ENCODE results near the gene GK2.
A peak's percentile ranks its signal among the peaks of the same experiment; 100 is the strongest.

Gene GK2

DNA sequence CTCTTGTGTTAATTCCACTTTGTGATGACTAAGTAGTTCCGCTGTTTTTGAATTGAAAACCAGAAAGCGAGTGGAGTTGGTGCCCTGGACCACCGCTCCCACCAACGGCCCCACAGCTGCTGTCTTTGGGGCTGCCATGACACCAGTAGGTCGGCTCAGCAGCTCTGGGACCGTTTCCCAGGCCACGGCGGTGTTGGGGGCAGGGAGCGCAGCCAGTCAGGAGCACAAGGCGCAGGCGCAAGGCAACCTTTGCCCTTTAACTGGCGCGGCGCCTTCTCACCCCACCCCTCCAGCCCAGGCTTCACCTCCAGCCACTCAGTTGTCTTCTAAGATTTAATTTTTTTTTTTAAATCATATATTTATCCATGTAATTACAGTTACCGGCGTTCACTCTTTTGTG, at the start of gene GK2:
Gene GK2 (minus strand): TSS at position 166 of the 400 bp plus-strand sequence. CDS start 28 bp downstream, at position 138.
- DNase-seq = no peak

GRCh38 chr4:79455216-79455615, 47.2 kb upstream of the GK2 start:
- no peak for DNase-seq

- DNase-seq = no peak
Measured at GRCh38 chr4:79454656-79455055, 46.6 kb upstream of the GK2 start.

GRCh38 chr4:79450053-79450452, 42.0 kb upstream of the GK2 start:
- no peak for DNase-seq

- DNase-seq = no peak
Measured at GRCh38 chr4:79446145-79446544, 38.1 kb upstream of the GK2 start.

- peak; percentile 82 to 93 for DNase-seq
Measured at GRCh38 chr4:79445371-79445781, 37.3 kb upstream of the GK2 start.

DNA sequence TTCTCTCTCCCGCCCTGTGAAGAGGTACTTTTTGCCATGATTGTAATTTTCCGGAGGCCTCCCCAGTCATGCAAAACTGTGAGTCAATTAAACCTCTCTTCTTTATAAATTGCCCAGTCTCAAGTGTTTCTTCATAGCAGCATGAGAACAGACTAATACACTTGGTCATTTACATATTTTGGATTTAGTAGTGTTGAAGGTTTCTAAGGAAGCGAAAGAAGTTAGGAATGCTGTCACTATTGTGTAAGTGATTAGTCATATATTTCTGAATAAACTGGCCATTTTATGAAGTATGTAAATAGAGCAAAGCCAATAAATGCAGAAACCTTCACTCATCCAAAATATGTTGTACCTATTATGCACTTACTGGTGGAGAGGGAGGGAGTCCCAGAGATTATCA, 34.4 kb upstream of the GK2 start:
- no peak for DNase-seq

DNA sequence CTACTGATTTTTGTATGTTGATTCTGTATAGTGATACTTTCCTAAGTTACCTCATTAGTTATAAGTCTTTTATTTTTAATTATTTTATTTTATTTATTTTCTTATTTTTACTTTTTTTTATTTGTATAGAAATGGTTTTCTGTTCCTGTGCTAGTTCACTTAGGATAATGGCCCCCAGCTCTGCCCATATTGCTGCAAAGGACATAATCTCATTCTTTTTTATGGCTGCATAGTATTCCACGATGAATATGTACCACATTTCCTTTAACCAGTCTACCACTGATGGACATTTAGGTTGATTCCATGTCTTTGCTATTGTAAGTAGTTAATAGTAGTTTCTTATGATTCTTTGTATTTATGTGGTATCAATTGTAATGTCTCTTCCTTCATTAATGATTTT, 31.5 kb upstream of the GK2 start:
- DNase-seq = no peak

GRCh38 chr4:79431839-79432238, 23.8 kb upstream of the GK2 start:
- DNase-seq = no peak

GRCh38 chr4:79429113-79429903, 21.3 kb upstream of the GK2 start:
- no peak for DNase-seq

DNA sequence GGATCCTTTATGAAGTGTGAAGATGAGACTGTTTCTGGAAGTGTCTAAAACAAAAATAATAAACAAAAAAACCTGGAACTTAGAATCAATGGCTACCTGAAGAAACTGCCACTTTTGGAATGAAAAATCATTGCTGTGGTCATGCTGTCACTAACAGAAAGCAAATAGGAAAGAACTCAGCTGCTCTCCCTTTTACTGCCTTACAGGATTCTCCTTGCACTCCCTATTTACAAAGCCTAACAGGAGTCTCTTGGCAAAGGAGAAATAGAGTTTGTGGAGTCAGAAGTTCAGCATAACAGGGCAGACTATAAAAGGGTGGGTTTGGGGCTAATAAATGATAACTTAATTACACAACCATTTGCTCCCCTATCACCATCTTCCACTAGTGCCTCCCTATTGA, 19.0 kb upstream of the GK2 start:
- DNase-seq = no peak

DNA sequence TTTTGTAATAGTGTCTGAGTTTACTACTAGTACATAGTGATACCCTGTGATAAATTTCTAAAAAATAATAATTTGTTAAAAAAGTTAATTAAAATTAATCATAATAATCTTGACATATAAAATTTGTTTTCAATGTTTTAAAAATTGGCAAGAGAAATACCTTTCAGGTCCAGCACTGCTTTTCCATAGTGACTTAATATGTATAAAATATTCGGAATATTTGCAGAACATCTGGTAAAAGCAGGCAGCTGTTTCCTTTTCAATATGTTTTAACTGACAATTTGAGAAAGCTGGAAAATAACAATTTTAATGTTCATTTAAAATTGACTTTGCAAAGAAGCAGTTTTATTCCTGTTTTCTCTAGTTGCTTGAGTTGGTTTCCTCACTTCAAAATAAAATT, 17.6 kb upstream of the GK2 start:
- no peak for DNase-seq

DNA sequence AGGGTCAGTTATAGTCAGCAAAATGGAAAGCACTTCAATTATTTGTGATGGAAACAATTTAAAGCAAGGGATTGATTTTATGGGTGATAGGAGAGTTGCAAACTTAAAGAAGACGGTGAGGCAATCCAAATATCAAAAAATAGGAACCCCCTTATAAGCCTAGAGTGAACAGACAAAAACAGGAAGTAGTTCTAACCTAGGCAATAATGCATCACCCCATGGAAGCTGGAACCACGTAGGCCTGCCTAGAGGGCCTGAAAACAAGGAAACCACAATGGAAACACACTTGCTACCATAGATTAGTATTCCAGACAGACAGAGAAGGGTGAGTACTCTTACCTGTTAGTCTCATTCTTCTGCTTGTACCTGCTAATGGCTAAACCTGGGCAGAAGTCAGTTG, 13.5 kb upstream of the GK2 start:
- no peak for DNase-seq

DNA sequence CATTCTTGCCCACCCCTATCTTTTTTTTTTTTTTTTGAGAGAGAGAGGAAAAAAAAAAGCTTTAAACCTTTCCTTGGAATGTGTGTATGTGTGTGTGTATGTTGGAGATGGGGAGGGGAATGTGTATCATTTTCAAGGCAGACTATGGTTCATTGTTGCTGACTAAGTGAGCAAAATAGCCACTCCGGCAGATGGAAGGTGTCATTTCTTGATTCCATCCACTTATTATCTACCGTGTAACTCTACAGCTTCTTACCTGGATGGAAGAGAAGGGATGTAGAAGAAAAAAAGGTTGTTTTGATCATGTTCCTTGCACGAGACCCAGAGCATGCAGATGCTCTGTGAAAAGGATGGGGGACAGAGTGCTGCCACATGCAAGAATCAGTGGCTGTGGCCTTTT, 5.9 kb upstream of the GK2 start:
- no peak for DNase-seq

DNA sequence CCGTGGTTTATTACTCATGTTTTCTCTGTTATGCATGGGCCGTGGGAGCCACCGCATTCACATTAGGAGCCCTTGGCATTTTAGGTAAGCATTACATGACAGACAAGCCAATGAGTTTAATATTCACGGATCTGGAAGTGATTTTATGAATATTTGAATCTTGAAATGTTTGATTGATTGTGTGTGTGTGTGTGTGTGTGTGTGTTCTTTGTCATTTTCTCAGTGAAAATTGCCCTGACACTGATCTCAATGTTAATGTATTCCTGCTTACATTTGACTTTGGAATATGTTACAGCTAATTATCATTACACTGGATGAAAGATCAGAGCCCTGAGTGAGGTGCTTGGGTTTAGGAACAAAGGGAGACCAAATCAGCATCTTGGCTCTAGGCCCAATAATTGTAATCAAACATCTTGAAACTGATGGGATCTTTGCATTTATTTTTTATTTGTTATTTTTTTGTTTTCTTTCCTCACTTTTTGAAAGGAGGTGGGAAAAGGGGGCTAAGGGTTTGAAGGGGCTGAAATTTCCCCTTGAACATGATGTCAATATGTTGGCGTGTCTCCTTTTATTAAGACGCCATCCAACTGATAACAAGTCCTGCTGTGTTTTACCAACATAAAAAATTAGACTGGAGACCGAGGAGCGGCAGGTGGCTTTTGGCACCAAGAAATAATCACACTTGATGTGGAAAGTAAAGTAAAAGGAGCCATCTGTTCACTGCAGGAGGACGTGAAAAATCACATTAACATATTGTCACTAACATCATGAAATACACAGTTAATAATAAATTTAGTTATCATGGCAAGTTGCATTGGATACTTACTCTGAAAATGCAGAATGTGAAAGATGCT, 5.2 kb upstream of the GK2 start:
- no peak for DNase-seq

- DNase-seq = no peak
Measured at GRCh38 chr4:79404666-79405065, 3.4 kb downstream of the GK2 start.

DNA sequence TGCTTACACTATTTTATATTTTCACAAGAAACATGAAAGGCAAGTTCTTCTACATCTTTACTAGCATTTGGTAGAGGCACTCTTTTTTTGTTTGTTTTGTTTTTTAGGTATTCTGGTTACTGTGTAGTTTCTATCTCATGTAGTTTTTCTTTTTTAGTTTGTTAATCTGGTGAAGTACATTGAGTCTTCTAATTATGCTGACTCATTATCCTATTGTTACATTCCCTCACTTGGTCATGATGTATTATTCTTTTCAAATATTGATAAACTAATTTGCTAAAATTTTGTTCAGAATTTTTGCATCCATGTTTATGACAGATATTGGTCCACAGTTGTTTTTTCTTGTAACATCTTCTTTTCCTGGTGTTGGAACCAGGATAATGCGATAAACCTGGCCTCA, 4.7 kb downstream of the GK2 start:
- no peak for DNase-seq

GRCh38 chr4:79402332-79402851, 5.6 kb downstream of the GK2 start:
- DNase-seq = no peak

DNA sequence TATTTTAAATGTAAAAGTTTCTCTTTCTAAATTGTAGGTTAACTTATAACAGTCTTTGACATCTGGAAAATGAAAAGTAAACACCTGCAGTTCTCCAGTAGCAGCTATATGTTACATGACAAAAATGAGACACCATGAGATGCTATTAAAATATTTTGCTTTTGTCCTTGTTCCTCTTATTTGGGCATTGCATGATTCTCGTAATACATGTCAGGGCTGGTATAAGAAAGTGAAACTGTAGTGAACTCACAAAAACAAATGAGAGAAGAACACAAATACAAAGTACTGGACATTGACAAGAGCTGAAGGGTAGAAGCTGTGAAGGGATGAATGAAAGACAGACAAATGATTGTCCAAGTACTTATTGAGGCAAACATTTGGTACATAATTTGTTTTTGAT, 9.0 kb downstream of the GK2 start:
- no peak for DNase-seq

DNA sequence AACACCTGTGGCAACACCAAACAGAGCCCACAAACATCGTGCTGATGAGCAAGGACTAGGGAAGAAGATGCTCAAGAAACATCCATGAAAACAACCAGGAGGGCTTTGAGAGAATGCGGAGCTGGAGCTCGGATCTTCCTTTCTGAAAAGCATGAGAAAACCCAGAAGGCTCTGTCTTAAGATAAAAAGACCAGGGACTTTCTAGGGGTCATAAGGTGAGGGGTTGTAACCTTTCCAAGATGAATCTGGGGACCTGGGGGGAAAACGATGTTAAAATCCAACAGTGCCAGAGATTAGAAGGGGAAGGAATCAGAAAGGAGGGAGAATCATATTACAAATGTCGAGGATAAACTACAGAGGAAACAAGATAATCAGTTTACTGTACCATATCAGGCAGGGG, 10.1 kb downstream of the GK2 start:
- no peak for DNase-seq

DNA sequence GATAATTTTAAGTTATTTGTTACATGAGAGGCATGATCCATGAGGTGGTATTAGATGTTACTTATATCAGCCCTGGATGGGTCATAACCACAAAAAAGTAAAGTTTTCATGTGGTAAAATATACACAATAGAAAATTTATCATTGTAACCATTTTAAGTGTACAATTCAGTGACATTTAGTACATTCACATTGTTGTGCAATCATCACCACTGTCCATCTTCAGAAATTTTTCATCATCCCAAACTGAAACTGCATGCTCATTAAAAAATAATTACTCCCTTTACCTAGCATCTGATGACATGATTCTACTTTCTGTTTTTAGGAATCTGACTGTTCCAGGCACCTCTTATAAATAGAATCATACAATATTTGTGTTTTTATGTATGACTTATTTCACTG, 11.2 kb downstream of the GK2 start:
- no peak for DNase-seq

GRCh38 chr4:79395841-79396240, 12.2 kb downstream of the GK2 start:
- no peak for DNase-seq

DNA sequence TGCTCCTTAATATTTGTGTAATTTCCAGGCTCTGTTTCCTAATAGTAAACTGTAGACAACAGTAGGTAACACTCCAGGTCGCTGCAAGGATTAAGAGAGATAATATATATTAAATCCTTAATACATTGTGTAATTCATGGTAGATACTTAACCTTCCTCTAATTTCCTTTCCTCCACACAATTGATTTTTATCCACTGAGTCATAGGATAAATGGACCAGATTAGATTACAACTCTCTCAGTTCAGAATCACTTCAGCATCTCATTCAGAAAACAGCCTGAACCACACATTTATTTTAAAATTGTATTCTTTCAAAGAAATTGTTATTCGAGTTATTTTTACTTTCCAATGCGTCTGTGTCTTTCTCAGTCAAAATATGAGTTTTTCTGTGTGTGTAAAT, 17.1 kb downstream of the GK2 start:
- DNase-seq = no peak

GRCh38 chr4:79385641-79386040, 22.4 kb downstream of the GK2 start:
- no peak for DNase-seq

Measured in NCI-H187 (cell line).